HG02943 (cell line): ENCODE data around the gene DDOST.

Source experiments
- ATAC-seq: cut with Tn5 transposase; IDR thresholded peaks from one replicate; pipeline ENCODE4 v1.9.1; 2021; ENCODE audit warnings: mild to moderate bottlenecking, low read depth, moderate library complexity; ENCODE audit not compliant: unreplicated experiment

DDOST gene

GRCh38 chr1:20661207-20662109 is at the start of gene DDOST:
TSS of gene DDOST (minus strand) at chr1:20661369. CDS start at chr1:20661350, 19 bp downstream.
- ATAC-seq = peak; percentile 94

GRCh38 chr1:20710469-20711284 is 49.5 kb upstream of the DDOST start:
- no peak for ATAC-seq

- no peak for ATAC-seq
Observed at GRCh38 chr1:20709868-20710267, 48.7 kb upstream of the DDOST start.

- ATAC-seq = no peak
Observed at GRCh38 chr1:20708891-20709290, 47.7 kb upstream of the DDOST start.

GRCh38 chr1:20708057-20708456 is 46.9 kb upstream of the DDOST start:
- ATAC-seq = no peak

DNA sequence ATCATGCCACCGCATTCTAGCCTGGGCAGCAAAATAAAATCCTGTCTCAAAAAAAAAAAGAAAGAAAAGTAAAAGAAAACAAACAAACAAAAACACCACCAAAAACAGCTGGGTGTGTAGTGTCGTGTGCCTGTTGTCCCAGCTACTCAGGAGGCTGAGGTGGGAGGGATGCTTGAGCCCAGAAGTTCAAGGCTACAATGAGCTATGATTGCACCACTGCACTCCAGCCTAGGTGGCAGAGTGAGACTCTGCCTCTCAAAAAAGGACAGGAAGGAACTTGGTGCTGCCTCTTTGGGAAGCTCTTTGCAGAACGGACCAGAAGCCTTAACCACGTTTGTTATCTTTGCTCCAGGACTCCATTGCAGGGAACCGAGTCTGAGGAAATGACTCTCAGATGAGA is 45.7 kb upstream of the DDOST start:
- ATAC-seq = no peak

- no peak for ATAC-seq
Observed at GRCh38 chr1:20705203-20705755, 44.1 kb upstream of the DDOST start.

GRCh38 chr1:20704390-20705202 is 43.4 kb upstream of the DDOST start:
- no peak for ATAC-seq

GRCh38 chr1:20703124-20703756 is 42.1 kb upstream of the DDOST start:
- ATAC-seq = no peak

- ATAC-seq = no peak
Observed at GRCh38 chr1:20702416-20702815, 41.2 kb upstream of the DDOST start.

- ATAC-seq = no peak
Observed at GRCh38 chr1:20701847-20702246, 40.7 kb upstream of the DDOST start.

GRCh38 chr1:20701446-20701845 is 40.3 kb upstream of the DDOST start:
- ATAC-seq = no peak

- ATAC-seq = no peak
Observed at GRCh38 chr1:20700636-20701215, 39.6 kb upstream of the DDOST start.

DNA sequence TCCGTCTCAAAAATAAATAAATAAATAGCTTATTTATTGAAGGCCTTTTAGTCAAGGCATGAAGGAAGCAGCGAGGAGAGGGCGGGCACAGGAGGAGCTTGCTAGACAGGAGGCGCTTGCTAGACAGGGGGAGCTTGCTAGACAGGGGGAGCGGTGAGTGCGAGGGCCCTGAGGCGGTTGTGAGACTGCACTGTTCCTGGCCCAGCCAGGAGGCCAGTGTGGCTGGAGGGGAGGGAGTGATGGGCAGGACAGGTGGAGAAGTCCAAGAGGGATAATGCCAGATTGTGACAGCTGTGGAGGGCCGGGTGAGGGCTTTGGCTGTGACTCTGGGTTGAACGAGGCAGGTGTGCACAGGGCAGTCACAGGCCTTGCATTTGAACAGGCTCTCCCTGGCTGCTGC is 38.4 kb upstream of the DDOST start:
- no peak for ATAC-seq

- ATAC-seq = no peak
Observed at GRCh38 chr1:20698195-20698910, 37.2 kb upstream of the DDOST start.

GRCh38 chr1:20697563-20697962 is 36.4 kb upstream of the DDOST start:
- ATAC-seq = no peak

DNA sequence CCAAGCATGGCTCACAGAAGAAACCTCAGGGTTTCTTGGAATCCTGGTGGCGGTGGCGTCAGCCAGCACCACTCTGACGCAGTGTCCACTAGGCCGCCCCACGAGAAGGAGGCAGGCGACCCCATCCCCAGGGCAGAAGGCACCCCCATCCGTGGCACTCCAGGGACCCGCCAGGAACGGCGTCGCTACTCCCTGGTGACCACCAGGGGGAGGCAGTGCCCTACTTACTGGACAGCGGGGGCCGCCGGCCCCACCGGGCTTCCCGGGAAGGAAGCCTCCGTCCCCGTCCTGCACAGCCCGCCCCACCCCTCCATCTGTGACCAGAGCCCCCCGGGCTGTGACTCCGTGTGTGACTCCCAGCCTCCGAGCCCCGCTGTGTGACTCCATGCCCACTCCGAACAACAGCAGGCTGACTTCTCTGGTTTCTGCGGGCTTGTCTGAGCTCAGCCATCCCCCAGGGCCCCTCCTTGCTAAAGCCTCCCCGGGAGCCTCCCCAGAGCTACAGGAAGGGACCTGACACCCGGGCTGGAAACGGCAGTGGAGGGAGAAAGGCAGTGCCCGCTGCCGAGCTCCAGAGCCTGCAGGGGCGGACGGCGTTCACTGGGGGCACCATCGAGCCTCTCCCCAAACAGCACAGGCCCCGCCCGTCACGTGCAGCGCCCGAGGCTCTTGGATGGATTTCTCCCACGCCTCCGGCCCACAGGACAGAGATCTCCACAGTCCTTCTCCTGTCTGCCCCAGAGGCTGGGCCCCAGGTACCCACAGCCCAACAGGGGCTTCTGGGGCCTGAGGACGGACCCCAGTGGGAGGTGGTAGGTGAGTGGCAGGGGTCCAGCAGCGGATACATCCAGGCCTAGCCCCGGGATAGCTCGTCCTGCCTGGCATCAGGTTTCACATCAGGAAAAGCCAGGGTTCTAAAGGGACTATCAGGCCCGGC is 35.5 kb upstream of the DDOST start:
- no peak for ATAC-seq

DNA sequence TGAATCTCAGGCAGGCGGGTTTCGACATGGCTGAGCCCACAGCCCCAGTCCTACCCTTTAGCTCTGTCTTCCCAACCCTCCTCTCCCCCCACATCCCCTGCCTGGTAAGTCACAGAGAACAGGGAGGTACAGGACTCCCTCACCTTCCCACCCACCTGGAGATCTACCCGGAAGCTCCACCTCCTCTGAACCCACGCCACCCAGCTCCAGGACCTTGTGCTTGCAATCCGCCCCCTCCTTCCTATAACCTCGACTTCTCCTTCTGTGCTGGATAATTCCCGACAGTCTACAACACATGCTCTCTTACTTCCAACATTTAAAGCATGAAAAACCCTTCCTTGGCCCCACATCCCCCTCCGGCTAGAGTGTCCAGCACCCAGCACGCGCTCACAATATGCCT is 34.3 kb upstream of the DDOST start:
- ATAC-seq = no peak
